Measurements from ENCODE around the gene GFM2. TPM values are rescaled to one million over a fixed set of nuclear protein-coding genes. Genes with fewer than 3 reads are reported as not detected.

The GFM2 gene
- total and polyA plus RNA-seq, 2 of the 8 experiments (the other 6 are each of a cell fraction or from before 2014, with no cell fraction given), result 17.8 to 30.6 TPM

- Histone ChIP-seq H3K23ac (ENCODE audit: insufficient read length) (no peak overlapping the region), H2BK120ac (replicated peaks; ENCODE audit: low read depth, low read length) (no peak overlapping the region), H3K23me2 (ENCODE audit: low read depth, low read length) (no peaks in the 10 kb centered on the region), H3K79me1 (ENCODE audit: low read depth, low read length) (no peaks in the 10 kb centered on the region), H4K8ac (ENCODE audit: extremely low read depth, insufficient read depth, low read length) (no peak overlapping the region), H4K20me1 (replicated peaks in 1 of 2; ENCODE audit: control insufficient read depth in 1 of 2, insufficient read depth in 2 of 2, low read length in 2 of 2) (no peaks in the 10 kb centered on the region), H3K79me2 (ENCODE audit: control insufficient read depth in 1 of 2, insufficient read depth in 2 of 2, low read length in 2 of 2) (no peaks in the 10 kb centered on the region), H3K9me3 (ENCODE audit: insufficient read depth in 2 of 2, low read depth in 1 of 2, low read length in 1 of 2) (no peaks in the 10 kb centered on the region), H2AK5ac (ENCODE audit: low read depth, low read length) (no peak overlapping the region), H3K4me1 (replicated peaks in 1 of 4; ENCODE audit: control insufficient read depth in 3 of 4, insufficient read depth in 4 of 4, low read length in 3 of 4) (no peaks in the 10 kb centered on the region), H3K36me3 (ENCODE audit: control insufficient read depth in 2 of 4, insufficient read depth in 4 of 4, low read length in 3 of 4) (peaks cover 2 to 32% (median 10%) of the 10 kb centered on the region in 4 experiments), H2BK5ac (ENCODE audit: low read depth, low read length) (no peak overlapping the region), H2BK12ac (ENCODE audit: low read depth, low read length) (no peak overlapping the region), H2AFZ (ENCODE audit: low read length) (no peak overlapping the region), H3K4me2 (ENCODE audit: insufficient read depth in 1 of 2, low read depth in 2 of 2, low read length in 2 of 2) (no peak overlapping the region), H4K5ac (ENCODE audit: insufficient read length, low read depth, low read length) (no peak overlapping the region), H3K4me3 (ENCODE audit: extremely low read depth in 1 of 4, insufficient read depth in 2 of 4, low read depth in 3 of 4, low read length in 4 of 4) (no peak overlapping the region), H3K27ac (ENCODE audit: low read depth, low read length) (no peak overlapping the region), H3K56ac (replicated peaks; ENCODE audit: insufficient read length, low read depth, low read length) (no peak overlapping the region), H3K14ac (ENCODE audit: insufficient read length) (no peak overlapping the region), H2BK15ac (ENCODE audit: low read length) (no peak overlapping the region), H2BK20ac (ENCODE audit: low read length) (no peak overlapping the region), H3K9ac (replicated peaks in 1 of 4; ENCODE audit: extremely low read depth in 1 of 4, low read depth in 3 of 4, low read length in 3 of 4) (no peak overlapping the region), H4K91ac (replicated peaks; ENCODE audit: insufficient read length, low read length) (no peak overlapping the region), H3K4ac (replicated peaks; ENCODE audit: insufficient read length, low read depth, low read length) (no peak overlapping the region), H3K18ac (ENCODE audit: extremely low read depth, low read length) (no peak overlapping the region), H3K27me3 (replicated peaks in 1 of 4; ENCODE audit: control insufficient read depth in 3 of 4, extremely low read depth in 1 of 4, insufficient read depth in 3 of 4, low read length in 3 of 4) (no peaks in the 10 kb centered on the region)
- DNase-seq (ENCODE audit: low read depth in 1 of 2, low spot score in 2 of 2) (no peak), FAIRE-seq (no peak)
- POLR2A ChIA-PET (ENCODE audit: partially characterized antibody), result no interaction called here
- CTCF ChIA-PET (ENCODE audit: partially characterized antibody), result interaction anchor here (0.8 to 1.6 kb wide), 5 partner anchors 8 to 815 kb away, joined by 3 to 4 read pairs (median 3); no protein-coding TSS in a partner anchor
- WGBS, 2 experiments (ENCODE audit: extremely low coverage in 1 of 2, insufficient coverage in 1 of 2, insufficient read length in 1 of 2, insufficient replicate concordance in 2 of 2, low coverage in 1 of 2, low lambda C conversion rate in 2 of 2, missing lambda C conversion rate in 1 of 2), result 96% methylated on average over 1 of the region's 1 CpG; no CpG with 5 or more reads in 1 of the 2 experiments
- no peak for TF ChIP-seq HDAC2 (IDR thresholded peaks at IDR 0.05; ENCODE audit: borderline replicate concordance in 1 of 2, low read depth in 2 of 2, low read length in 2 of 2)
- no peak for TF ChIP-seq POLR2A (IDR thresholded peaks at IDR 0.05; ENCODE audit: control extremely low read depth in 1 of 2, low read depth in 2 of 2, low read length in 2 of 2)
- TF ChIP-seq POLR2AphosphoS5 (IDR thresholded peaks at IDR 0.05; ENCODE audit: low read depth, low read length), result no peak
- no peak for TF ChIP-seq ZNF274 (IDR thresholded peaks at IDR 0.05; ENCODE audit: borderline replicate concordance, extremely low read depth, low read length)
- no peak for TF ChIP-seq PHF8 (conservative IDR thresholded peaks at IDR 0.05; ENCODE audit: low read depth, low read length)
These were observed 49.3 kb downstream of the GFM2 start for GRCh38 chr5:74717596-74717995.
